Esophagus muscularis mucosa (tissue), 4 donors: ENCODE data around the gene FASTK. TPM values are rescaled to one million over a fixed set of nuclear protein-coding genes. Genes with fewer than 3 reads are reported as not detected.

Experiments
- DNase-seq: peaks from one replicate; pipeline ENCODE4 v3.0.0-alpha.2; 2017; ENCODE audit errors: extremely low spot score
- H3K27ac ChIP-seq, 4 donors: fragments of 200-600 bp; sonication (generic); replicated peaks in 1 of 4; 1 replicate in 3 of 4; 2 replicates in 1 of 4; pipeline ENCODE4 v1.5.1; 2016 to 2019; ENCODE audit warnings: mild to moderate bottlenecking in 1 of 4
- H3K27me3 ChIP-seq, 4 donors: fragments of 200-600 bp; sonication (generic); one replicate each; pipeline versions ENCODE4 v1.5.1 to v1.6.0; 2016 to 2019
- H3K36me3 ChIP-seq, 4 donors: fragments of 200-600 bp; sonication (generic); one replicate each; pipeline ENCODE4 v1.5.1; 2016 to 2019
- H3K4me1 ChIP-seq, 4 donors: fragments of 200-600 bp; sonication (generic); one replicate each; pipeline ENCODE4 v1.5.1; 2016 to 2019
- H3K4me3 ChIP-seq, 4 donors: fragments of 200-600 bp; sonication (generic); 1 replicate in 2 of 4; 2 replicates in 2 of 4; pipeline ENCODE4 v1.5.1; 2016 to 2019; ENCODE audit warnings: mild to moderate bottlenecking in 4 of 4, moderate library complexity in 1 of 4
- H3K9me3 ChIP-seq, 4 donors: fragments of 200-600 bp; sonication (generic); 1 replicate in 3 of 4; 2 replicates in 1 of 4; pipeline ENCODE4 v1.5.1; 2016 to 2019
- EP300 ChIP-seq: sonication (generic); formaldehyde crosslinking; IDR thresholded peaks from one replicate; pipeline ENCODE4 v1.6.1; 2017; ENCODE audit warnings: antibody characterized with exemption
- POLR2A ChIP-seq: fragments of 450-650 bp; IDR thresholded peaks from one replicate; pipeline ENCODE4 v1.6.1; 2017; ENCODE audit warnings: antibody characterized with exemption, moderate library complexity, mild to moderate bottlenecking, low read depth
- POLR2AphosphoS5 ChIP-seq, 2 donors: sonication (generic); formaldehyde crosslinking; IDR thresholded peaks; one replicate each; pipeline ENCODE4 v1.6.1; 2017; ENCODE audit warnings: antibody characterized with exemption in 2 of 2
- WGBS: methylation state at CpG from one replicate; pipeline ENCODE4 v1.1.5; 2018; 5-methylcytosine and 5-hydroxymethylcytosine counted together
- intact Hi-C: fragments of 100-400 bp; cut with DNase I; formaldehyde crosslinking; loops from one replicate; pipeline ENCODE4 v1.15.1; 2023
- total RNA-seq, 4 donors: library from RNA; depleted of rRNA; stranded (reverse); fragments of >200 nt; gene quantifications; one replicate each; pipeline versions ENCODE4 v1.1.0 to v1.2.1, GENCODE V29; 2016
- TF ChIP-seq, protein P1 (sequence below), 3 experiments: fragments of 200-600 bp in 2 of 3; fragments of 450-650 bp in 1 of 3; sonication (generic) in 2 of 3; IDR thresholded peaks; one replicate each; pipeline ENCODE4 v1.5.1; 2017 to 2019; ENCODE audit warnings: antibody characterized with exemption in 3 of 3, mild to moderate bottlenecking in 2 of 3, moderate library complexity in 1 of 3

Gene FASTK
- total RNA-seq, 4 donors from 2014 or later = 45.7 to 74.9 (median 60.4) TPM

- DNase-seq = no peak
- H3K27ac ChIP-seq = peak overlapping the region; percentile 88 to 91 (median 90)
- WGBS = 33% methylated on average over 15 of the region's 16 CpGs
- no peaks in the 10 kb centered on the region for H3K27me3 ChIP-seq
- peaks cover 63 to 77% (median 69%) of the 10 kb centered on the region in 4 donors for H3K4me1 ChIP-seq
- H3K36me3 ChIP-seq = peaks cover 0 to 7% (median 2%) of the 10 kb centered on the region in 4 donors
- intact Hi-C loops = no loop called here
- peak overlapping the region; percentile 77 to 89 (median 80) for H3K4me3 ChIP-seq
- no peaks in the 10 kb centered on the region for H3K9me3 ChIP-seq
- no peak for TF ChIP-seq POLR2AphosphoS5 (IDR thresholded peaks at IDR 0.05)
- no peak for TF ChIP-seq POLR2A
- TF ChIP-seq EP300 = no peak
- TF ChIP-seq, protein P1, sequence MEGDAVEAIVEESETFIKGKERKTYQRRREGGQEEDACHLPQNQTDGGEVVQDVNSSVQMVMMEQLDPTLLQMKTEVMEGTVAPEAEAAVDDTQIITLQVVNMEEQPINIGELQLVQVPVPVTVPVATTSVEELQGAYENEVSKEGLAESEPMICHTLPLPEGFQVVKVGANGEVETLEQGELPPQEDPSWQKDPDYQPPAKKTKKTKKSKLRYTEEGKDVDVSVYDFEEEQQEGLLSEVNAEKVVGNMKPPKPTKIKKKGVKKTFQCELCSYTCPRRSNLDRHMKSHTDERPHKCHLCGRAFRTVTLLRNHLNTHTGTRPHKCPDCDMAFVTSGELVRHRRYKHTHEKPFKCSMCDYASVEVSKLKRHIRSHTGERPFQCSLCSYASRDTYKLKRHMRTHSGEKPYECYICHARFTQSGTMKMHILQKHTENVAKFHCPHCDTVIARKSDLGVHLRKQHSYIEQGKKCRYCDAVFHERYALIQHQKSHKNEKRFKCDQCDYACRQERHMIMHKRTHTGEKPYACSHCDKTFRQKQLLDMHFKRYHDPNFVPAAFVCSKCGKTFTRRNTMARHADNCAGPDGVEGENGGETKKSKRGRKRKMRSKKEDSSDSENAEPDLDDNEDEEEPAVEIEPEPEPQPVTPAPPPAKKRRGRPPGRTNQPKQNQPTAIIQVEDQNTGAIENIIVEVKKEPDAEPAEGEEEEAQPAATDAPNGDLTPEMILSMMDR (IDR thresholded peaks at IDR 0.05) = no peak
Observed at GRCh38 chr7:151088019-151088855, 7.6 kb upstream of the FASTK start.

- Histone ChIP-seq H3K27me3 (no peaks in the 10 kb centered on the region), H3K9me3 (no peaks in the 10 kb centered on the region), H3K27ac (peak overlapping the region; percentile 88 to 91 (median 90)), H3K4me1 (peaks cover 60 to 74% (median 71%) of the 10 kb centered on the region in 4 donors), H3K36me3 (peaks cover 0 to 7% (median 2%) of the 10 kb centered on the region in 4 donors), H3K4me3 (peak overlapping the region; percentile 77 to 89 (median 80))
- peak; percentile 6 to 32 for TF ChIP-seq POLR2AphosphoS5 (IDR thresholded peaks at IDR 0.05)
- TF ChIP-seq, protein P1 (IDR thresholded peaks at IDR 0.05) = peak; percentile 35 to 42 (median 40)
- TF ChIP-seq EP300 = no peak
- DNase-seq = no peak
- 0% methylated on average over 28 of the region's 70 CpGs for WGBS
- intact Hi-C loops = no loop called here
Observed at GRCh38 chr7:151087245-151088018, 6.8 kb upstream of the FASTK start.

- TF ChIP-seq EP300 (no peak), POLR2AphosphoS5 (IDR thresholded peaks at IDR 0.05) (no peak), POLR2A (no peak)
- TF ChIP-seq, protein P1 (IDR thresholded peaks at IDR 0.05) = no peak
- intact Hi-C loops = no loop called here
- Histone ChIP-seq H3K27ac (peak overlapping the region; percentile 88 to 91 (median 90)), H3K36me3 (peaks cover 0 to under 1% (median 0%) of the 10 kb centered on the region in 4 donors), H3K27me3 (no peaks in the 10 kb centered on the region), H3K4me1 (peaks cover 61 to 74% (median 71%) of the 10 kb centered on the region in 4 donors), H3K4me3 (peak overlapping the region; percentile 77 to 89 (median 80)), H3K9me3 (no peaks in the 10 kb centered on the region)
- WGBS = no CpG with 5 or more reads among the region's 56 CpGs
- no peak for DNase-seq
Observed at GRCh38 chr7:151086802-151087244, 6.2 kb upstream of the FASTK start.

DNA sequence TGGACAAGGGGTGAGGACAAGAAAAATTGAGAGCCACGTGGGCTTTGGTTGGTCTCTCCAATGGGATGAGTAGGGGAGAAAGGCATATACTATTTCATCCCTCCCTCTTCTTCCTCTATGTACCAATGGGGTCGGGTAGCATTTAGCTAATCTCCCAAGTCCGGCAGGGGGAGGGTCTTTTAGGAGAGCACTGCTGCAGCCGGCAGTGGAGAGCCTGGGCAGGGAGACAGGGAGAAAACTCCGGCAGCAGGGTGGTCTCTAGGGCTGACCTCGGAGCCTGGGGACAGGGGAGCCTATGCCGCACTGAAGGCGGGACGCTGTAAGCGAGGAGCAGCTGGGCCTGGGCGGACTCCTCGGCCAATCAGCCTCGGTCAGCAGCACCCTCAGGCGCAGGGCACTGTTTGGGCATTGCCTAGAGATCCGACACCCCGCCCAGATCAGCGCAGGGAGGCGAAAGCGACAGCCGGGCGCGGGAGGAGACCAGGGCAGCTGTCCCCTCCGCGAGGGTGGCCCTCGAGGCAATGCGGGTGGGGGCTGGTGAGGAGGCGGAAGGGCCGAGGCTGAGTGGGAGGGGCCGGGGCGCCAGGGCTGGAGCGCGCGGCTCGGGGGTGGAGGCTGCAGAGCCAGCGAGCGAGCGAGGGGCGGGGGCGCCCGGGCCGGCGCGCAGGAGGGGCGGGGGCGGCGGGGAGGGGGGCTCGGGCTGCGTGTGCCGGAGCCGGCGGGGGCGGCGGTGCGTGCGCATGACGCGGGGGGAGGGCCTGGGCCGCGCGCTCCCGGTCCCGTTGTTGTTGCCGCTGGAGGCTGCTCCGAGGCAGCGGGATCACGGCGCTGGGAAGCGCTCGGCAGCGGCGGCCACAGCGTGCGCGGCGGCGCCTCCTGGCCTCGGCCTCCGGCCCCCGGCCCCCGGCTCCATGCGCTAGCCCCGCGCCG is 5.3 kb upstream of the FASTK start, which contains the start of gene AGAP3:
TSS of gene AGAP3 (plus strand) at position 785 of the 930 bp plus-strand sequence. CDS start 267 bp downstream, outside the sequence.
- H3K27ac ChIP-seq = peak within 1 kb of the TSS; percentile 88 to 93 (median 90)
- peaks cover 61 to 74% (median 71%) of the 10 kb centered on the region in 4 donors for H3K4me1 ChIP-seq
- DNase-seq = peak; percentile 96
- H3K4me3 ChIP-seq = peak within 1 kb of the TSS; percentile 77 to 89 (median 80)
- peaks cover 0 to 2% (median 0%) of the 10 kb centered on the region in 4 donors for H3K36me3 ChIP-seq
- TF ChIP-seq, protein P1 (IDR thresholded peaks at IDR 0.05) = no peak
- TF ChIP-seq POLR2A = peak; percentile 73
- TF ChIP-seq POLR2AphosphoS5 (IDR thresholded peaks at IDR 0.05) = peak; percentile 77 to 93
- no peak for TF ChIP-seq EP300
- no peaks in the 10 kb centered on the region for H3K9me3 ChIP-seq
- no peaks in the 10 kb centered on the region for H3K27me3 ChIP-seq
- WGBS = 2% methylated on average over 20 of the region's 84 CpGs
- intact Hi-C loops = no loop called here
